ENCODE results near the gene NR1D1.
A peak's percentile ranks its signal among the peaks of the same experiment; 100 is the strongest.

The NR1D1 gene

GRCh38 chr17:40097087-40097486, 3.3 kb downstream of the NR1D1 start:
- DNase-seq (ENCODE audit: low read depth): no peak

GRCh38 chr17:40095944-40096791, 4.2 kb downstream of the NR1D1 start:
- peak; percentile 83 for DNase-seq (ENCODE audit: low read depth)

- DNase-seq (ENCODE audit: low read depth): no peak
Observed at GRCh38 chr17:40095351-40095943, 4.9 kb downstream of the NR1D1 start.

- DNase-seq (ENCODE audit: low read depth): no peak
Observed at GRCh38 chr17:40094874-40095273, 5.5 kb downstream of the NR1D1 start.

GRCh38 chr17:40093580-40094201, 6.7 kb downstream of the NR1D1 start:
- DNase-seq (ENCODE audit: low read depth): no peak

- DNase-seq (ENCODE audit: low read depth): no peak
Observed at GRCh38 chr17:40093005-40093579, 7.3 kb downstream of the NR1D1 start.

DNA sequence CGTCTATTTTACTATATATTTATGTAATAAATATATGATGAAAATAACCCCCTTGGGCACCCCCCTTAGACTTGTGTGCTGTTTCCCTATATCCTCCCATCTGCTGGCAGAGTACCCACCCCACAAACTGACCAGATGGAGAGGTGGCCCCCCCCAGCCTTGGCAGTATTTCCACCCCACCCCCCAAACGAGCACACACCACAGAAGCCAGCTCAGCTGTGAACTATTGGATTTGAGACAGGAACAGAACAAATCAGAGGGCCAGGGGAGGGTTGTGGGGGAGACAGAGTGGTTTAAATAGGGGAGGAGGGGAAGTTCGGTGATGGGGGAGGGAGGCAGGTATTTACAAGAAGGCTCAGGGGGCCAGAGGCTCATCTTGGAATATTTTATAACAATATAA, 7.8 kb downstream of the NR1D1 start:
- no peak for DNase-seq (ENCODE audit: low read depth)

- DNase-seq (ENCODE audit: low read depth): no peak
Observed at GRCh38 chr17:40091691-40092397, 8.5 kb downstream of the NR1D1 start.

DNA sequence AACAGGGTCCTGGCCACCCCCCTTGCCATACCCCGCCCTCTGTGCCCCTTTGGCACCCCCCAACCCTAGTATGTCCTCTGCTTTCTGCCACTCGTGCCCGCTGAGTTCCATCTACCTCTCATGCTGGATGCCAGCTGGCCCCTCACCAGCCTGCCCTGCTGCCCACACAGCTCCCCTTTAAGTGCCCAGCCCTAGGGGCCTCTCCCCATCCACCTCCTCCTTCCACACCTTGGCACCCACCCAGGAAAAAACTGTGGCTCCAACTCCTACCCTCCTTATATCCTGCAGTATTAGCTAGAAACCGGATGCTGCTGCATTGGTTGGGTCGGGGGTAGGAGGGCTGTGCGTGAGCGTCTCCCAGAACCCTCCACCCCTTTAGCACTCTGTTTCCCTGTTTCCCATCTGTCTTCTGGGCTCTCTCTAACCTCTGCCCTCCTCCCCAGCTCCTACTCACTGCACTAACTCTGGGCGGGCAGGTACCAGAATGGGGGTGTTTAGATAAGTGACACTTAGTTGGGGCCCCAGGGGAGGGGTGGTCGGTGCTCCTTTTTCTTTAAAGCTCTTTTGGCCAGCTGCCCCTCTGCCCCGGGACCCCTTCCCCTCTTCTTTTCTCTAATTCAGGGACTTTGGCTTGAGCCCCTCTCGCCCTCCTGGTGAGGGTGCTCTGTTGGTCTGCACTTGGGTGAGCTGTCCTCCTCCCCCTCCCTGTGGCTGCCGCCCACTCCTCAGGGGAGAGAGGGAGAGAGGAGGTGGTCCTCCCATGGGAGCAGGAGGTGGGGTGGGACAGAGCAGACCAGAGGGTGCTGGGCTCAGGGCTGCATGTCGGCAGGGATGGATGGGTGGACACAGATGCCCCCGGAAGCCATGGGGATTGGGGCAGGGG, 9.9 kb downstream of the NR1D1 start:
- no peak for DNase-seq (ENCODE audit: low read depth)

GRCh38 chr17:40089077-40089895, 11.1 kb downstream of the NR1D1 start:
- DNase-seq (ENCODE audit: low read depth): no peak

- no peak for DNase-seq (ENCODE audit: low read depth)
Observed at GRCh38 chr17:40087903-40088718, 12.3 kb downstream of the NR1D1 start.

- no peak for DNase-seq (ENCODE audit: low read depth)
Observed at GRCh38 chr17:40087049-40087794, 13.2 kb downstream of the NR1D1 start.

DNA sequence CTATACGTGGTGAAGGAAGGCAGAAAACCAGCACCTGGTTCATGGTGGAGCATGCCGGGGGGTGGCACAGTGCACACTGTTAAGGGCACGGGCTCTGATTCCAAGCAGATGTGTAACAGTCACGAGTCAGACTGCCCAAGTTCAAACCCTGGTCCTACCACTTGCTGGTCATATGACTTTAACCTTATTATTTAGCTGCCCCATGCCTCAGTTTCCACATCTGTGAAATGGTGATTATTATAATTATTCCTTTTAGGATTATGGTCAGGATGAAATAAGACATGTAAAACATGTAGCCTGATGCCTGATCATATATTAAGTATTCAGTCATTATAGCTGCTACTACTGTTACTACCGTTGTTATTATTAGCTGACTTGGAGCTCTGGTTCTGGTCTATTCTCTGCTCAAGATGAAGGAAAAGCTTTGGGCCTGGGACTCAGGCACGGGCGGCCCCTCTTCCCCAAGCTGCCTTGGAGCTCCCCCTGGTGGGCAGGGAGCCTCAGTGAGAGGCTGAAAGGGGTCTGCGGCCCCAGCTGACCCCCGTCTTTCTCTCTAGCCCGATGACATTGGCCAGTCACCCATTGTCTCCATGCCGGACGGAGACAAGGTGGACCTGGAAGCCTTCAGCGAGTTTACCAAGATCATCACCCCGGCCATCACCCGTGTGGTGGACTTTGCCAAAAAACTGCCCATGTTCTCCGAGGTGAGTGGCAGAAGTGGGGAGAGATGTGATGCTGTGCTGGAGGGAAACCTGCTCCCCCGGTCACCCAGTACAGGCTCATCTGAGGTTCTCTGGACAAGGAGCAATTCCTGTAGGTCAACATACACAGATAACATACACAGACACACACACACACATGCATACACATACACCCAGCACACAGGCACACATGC, 14.0 kb downstream of the NR1D1 start:
- no peak for DNase-seq (ENCODE audit: low read depth)

DNA sequence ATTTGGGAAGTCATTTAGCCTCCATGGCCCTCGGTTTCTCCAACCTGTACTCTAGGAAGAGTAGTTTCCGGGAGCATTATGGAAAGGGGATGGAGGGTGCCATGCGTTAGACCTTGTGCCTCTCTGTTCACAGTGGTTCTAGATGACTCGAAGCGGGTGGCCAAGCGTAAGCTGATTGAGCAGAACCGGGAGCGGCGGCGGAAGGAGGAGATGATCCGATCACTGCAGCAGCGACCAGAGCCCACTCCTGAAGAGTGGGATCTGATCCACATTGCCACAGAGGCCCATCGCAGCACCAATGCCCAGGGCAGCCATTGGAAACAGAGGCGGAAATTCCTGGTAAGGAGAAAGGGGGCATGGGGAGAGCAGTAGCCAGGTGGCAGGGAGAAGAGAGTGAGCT, 15.9 kb downstream of the NR1D1 start:
- no peak for DNase-seq (ENCODE audit: low read depth)

DNA sequence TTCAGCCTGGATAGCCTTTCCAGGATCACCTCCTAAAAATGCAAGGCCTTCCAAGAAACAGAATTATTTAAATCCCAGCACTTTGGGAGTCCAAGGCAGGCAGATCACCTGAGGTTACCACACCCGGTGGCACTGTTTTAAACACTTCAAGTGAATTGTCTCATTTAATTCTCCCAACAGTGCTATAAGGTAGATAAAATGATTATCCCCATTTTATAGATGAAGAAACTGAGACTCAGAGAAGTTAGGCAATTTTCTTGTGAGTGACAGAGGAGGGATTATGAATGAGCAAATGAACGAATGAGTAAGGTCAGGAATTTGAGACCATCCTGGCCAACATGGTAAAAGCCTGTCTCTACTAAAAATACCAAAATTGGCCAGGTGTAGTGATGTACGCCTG, 20.8 kb downstream of the NR1D1 start:
- DNase-seq (ENCODE audit: low read depth): no peak

DNA sequence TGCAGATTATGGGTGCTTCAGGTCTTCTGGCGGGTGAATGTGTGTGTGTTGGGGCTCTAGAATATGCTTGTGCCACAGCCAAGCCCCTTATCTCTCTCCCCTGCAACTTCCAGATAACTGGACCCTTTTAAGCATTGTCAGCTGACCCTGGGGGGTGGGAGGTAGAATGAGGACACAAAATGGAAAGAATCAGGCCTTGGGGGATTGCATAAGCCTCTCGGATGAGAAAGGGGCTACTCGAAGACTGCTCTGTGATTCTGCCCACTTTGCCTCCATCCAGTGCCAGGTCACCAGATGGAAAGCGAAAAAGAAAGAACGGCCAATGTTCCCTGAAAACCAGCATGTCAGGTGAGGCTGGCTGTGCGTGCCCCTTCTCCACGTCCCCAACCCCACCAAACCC, 23.8 kb downstream of the NR1D1 start:
- no peak for DNase-seq (ENCODE audit: low read depth)

- no peak for DNase-seq (ENCODE audit: low read depth)
Observed at GRCh38 chr17:40075942-40076498, 24.4 kb downstream of the NR1D1 start.
